Mucosa of descending colon (tissue), 3 donors: ENCODE data around the gene RIN3. TPM values are rescaled to one million over a fixed set of nuclear protein-coding genes. Genes with fewer than 3 reads are reported as not detected.
A peak's percentile ranks its signal among the peaks of the same experiment; 100 is the strongest.

Experiments used
- ATAC-seq: fragments of 200-7000 bp; cut with Tn5 transposase; one replicate; pipeline ENCODE4 v1.9.1; 2020; ENCODE audit warnings: mild to moderate bottlenecking, moderate library complexity
- DNase-seq, 3 donors: peaks; one replicate each; pipeline ENCODE4 v3.0.0-alpha.2; 2020
- H3K36me3 ChIP-seq: fragments of 200-600 bp; one replicate; pipeline ENCODE4 v1.8.0; 2021; ENCODE audit warnings: low read depth, mild to moderate bottlenecking
- H3K4me1 ChIP-seq: fragments of 200-600 bp; one replicate; pipeline ENCODE4 v1.8.0; 2021; ENCODE audit warnings: low read depth, mild to moderate bottlenecking
- H3K4me3 ChIP-seq: fragments of 200-600 bp; one replicate; pipeline ENCODE4 v1.8.0; 2021; ENCODE audit warnings: mild to moderate bottlenecking
- H3K9me3 ChIP-seq: fragments of 200-600 bp; one replicate; pipeline ENCODE4 v1.8.0; 2021; ENCODE audit warnings: mild to moderate bottlenecking
- CTCF ChIP-seq: fragments of 200-600 bp; IDR thresholded peaks from one replicate; pipeline ENCODE4 v1.8.0; 2022; ENCODE audit warnings: antibody characterized with exemption, mild to moderate bottlenecking
- intact Hi-C, 2 donors: fragments of 100-400 bp; cut with DNase I in 1 of 2; cut with micrococcal nuclease in 1 of 2; formaldehyde crosslinking; loops; one replicate each; pipeline versions ENCODE4 v1.11.0 to v1.11.1; 2022; cut with DNase I, micrococcal nuclease
- total RNA-seq, 3 donors: library from RNA; stranded (reverse); fragmentation: NEBNext Ultra II Directional in 2 of 3; extraction: Animal tissue kit (Norgen Biotek cat#: 25700) in 2 of 3; gene quantifications; one replicate each; pipeline versions ENCODE4 v1.2.1 to v1.2.4, GENCODE V29; 2021 to 2023
- donor health status: DM: no; HTN: no; CAD: no; lungs with moderate emphysema.
- donor health status: DM: no; HTN: no; CAD: no.
- donor health status: DM: no; HTN: yes; CAD: no.

Gene RIN3
- total RNA-seq, 3 donors from 2014 or later = 26.2 to 51.0 (median 32.9) TPM

- no peak for TF ChIP-seq CTCF
- ATAC-seq (peak; percentile 18), DNase-seq (no peak)
- intact Hi-C loops = no loop called here
- Histone ChIP-seq H3K36me3 (no peaks in the 10 kb centered on the region), H3K4me1 (peaks cover 4% of the 10 kb centered on the region), H3K4me3 (no peak overlapping the region), H3K9me3 (no peaks in the 10 kb centered on the region)
Observed at GRCh38 chr14:92675976-92676375, 162.4 kb downstream of the RIN3 start.

DNA sequence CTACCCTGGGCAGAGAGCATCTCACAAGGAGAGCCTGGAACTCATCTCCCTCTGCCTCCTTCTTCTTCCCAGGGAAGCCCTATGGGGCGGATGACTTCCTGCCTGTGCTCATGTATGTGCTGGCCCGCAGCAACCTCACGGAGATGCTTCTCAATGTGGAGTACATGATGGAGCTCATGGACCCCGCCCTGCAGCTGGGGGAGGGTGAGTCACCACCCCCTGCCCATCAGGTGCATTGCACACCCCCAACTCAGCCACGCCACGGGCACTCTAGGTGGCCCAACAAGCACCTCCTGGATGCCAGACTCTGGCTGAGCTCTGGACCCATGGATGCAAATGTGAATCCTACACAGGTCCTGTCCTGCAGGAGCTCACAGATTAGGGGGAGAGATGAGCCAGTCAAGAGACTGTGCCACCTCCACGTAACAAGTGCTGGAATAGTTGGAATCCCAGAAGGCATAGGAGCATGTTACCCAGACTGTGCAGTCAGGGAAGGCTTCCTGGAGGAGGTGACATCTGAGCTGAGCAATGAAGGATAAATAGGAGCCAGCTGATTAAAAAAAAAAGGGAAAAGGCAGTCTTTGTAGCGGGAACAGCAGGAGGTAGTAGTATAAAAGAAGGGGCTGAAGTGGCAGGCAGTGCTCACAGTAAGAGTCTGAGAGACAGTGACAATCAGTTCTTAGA is 163.0 kb downstream of the RIN3 start:
- no peak for ATAC-seq
- no peaks in the 10 kb centered on the region for H3K9me3 ChIP-seq
- H3K4me1 ChIP-seq = peaks cover 8% of the 10 kb centered on the region
- no peaks in the 10 kb centered on the region for H3K36me3 ChIP-seq
- intact Hi-C loops = no loop called here
- DNase-seq = no peak
- TF ChIP-seq CTCF = no peak
- H3K4me3 ChIP-seq = no peak overlapping the region

- Histone ChIP-seq H3K9me3 (no peaks in the 10 kb centered on the region), H3K4me1 (peaks cover 8% of the 10 kb centered on the region), H3K4me3 (no peak overlapping the region), H3K36me3 (no peaks in the 10 kb centered on the region)
- peak; percentile 14 for ATAC-seq
- intact Hi-C loops = no loop called here
- TF ChIP-seq CTCF = no peak
- no peak for DNase-seq
Observed at GRCh38 chr14:92677087-92677668, 163.6 kb downstream of the RIN3 start.

DNA sequence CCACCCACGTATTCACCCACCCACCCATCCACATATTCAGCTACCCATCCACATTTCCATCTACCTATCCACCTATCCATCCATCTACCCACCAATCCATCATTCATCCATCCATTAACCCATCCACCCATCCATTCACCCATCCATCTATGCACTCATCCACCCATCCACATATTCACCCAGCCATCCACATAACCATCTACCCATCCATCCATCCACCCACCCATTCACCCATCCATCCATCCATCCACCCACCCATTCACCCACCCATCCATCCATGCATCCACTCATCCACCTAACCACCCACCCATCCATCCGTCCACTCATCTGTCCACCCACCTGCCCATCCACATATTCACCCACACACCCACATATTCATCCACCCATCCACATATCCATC is 164.4 kb downstream of the RIN3 start:
- Histone ChIP-seq H3K4me3 (no peak overlapping the region), H3K4me1 (peaks cover 8% of the 10 kb centered on the region), H3K9me3 (no peaks in the 10 kb centered on the region), H3K36me3 (no peaks in the 10 kb centered on the region)
- TF ChIP-seq CTCF = no peak
- intact Hi-C loops = no loop called here
- DNase-seq (no peak), ATAC-seq (no peak)

DNA sequence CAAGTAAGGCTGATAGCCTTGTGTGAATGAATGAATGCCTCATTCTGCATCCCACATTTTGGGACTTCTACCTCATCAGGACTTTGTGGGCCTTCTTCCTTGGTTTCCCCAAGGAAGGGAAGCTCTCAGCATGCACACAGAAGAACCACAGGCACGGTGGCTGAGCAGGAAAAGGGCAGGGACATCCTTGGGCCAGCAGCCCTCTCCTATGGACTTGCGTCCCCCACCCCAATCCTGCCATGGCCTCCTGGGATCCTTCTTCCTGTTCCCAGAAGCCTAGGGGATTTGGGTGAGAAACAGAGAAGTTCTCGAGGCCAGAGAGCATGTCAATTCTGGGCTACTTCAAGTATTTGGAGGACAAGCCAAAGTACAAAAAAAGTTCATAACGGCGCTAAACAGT is 165.2 kb downstream of the RIN3 start:
- ATAC-seq = no peak
- Histone ChIP-seq H3K4me3 (no peak overlapping the region), H3K36me3 (no peaks in the 10 kb centered on the region), H3K9me3 (no peaks in the 10 kb centered on the region), H3K4me1 (peaks cover 8% of the 10 kb centered on the region)
- no peak for DNase-seq
- intact Hi-C loops = no loop called here
- TF ChIP-seq CTCF = no peak
